ENCODE results near the gene EPS8L3. TPM values are rescaled to one million over a fixed set of nuclear protein-coding genes. Genes with fewer than 3 reads are reported as not detected.

Gene EPS8L3
- total and polyA plus RNA-seq, 2 of the 4 experiments (the other 2 are of a cell fraction), result not detected

GRCh38 chr1:109749221-109749620, 14.5 kb downstream of the EPS8L3 start:
- no peak overlapping the region for H3K27ac ChIP-seq (ENCODE audit: insufficient read depth, low read length)
- no peak overlapping the region for H3K9ac ChIP-seq (ENCODE audit: low read depth, low read length)
- H4K20me1 ChIP-seq (ENCODE audit: insufficient read depth, low read length), result no peaks in the 10 kb centered on the region
- H3K4me3 ChIP-seq (ENCODE audit: insufficient read depth, low read depth, low read length), result no peak overlapping the region
- no peak overlapping the region for H2AK5ac ChIP-seq (ENCODE audit: low read depth, low read length)
- H3K4me2 ChIP-seq (ENCODE audit: low read depth, low read length), result no peak overlapping the region
- H3K14ac ChIP-seq (replicated peaks; ENCODE audit: low read depth, low read length), result no peak overlapping the region
- no peak overlapping the region for H3K56ac ChIP-seq (ENCODE audit: extremely low read depth, insufficient read depth, low read length)
- H3K36me3 ChIP-seq (ENCODE audit: control insufficient read depth, insufficient read depth, low read length), result no peaks in the 10 kb centered on the region
- H2BK20ac ChIP-seq (ENCODE audit: low read depth, low read length), result no peak overlapping the region
- ATAC-seq (ENCODE audit: low read depth) (no peak), DNase-seq (no peak)
- intact Hi-C loops (cut with micrococcal nuclease) (no loop called here), in situ Hi-C loops (cut with MboI; ENCODE audit: low sequenced_read_pairs) (no loop called here), dilution Hi-C loops (cut with HindIII; ENCODE audit: low sequenced_read_pairs, unreplicated experiment) (no loop called here)
- H3K27me3 ChIP-seq (ENCODE audit: control insufficient read depth, insufficient read depth, low read length), result peaks cover 34% of the 10 kb centered on the region
- no peak overlapping the region for H3K18ac ChIP-seq (ENCODE audit: low read depth, low read length)
- no TSS peak for BruUV-seq (replicated peaks)
- H4K5ac ChIP-seq (ENCODE audit: low read depth, low read length), result no peak overlapping the region
- no peaks in the 10 kb centered on the region for H3K79me1 ChIP-seq (ENCODE audit: low read depth in 1 of 2, low read length in 2 of 2)
- H4K91ac ChIP-seq (ENCODE audit: insufficient read depth, low read depth, low read length), result no peak overlapping the region
- TF ChIP-seq MAZ (IDR thresholded peaks at IDR 0.05; ENCODE audit: borderline replicate concordance, low read depth, low read length) (no peak), MAFK (IDR thresholded peaks at IDR 0.05; ENCODE audit: low read depth, low read length) (no peak), FOS (IDR thresholded peaks at IDR 0.05; ENCODE audit: low read depth, low read length) (no peak), CEBPB (IDR thresholded peaks at IDR 0.05; ENCODE audit: low read depth, low read length) (no peak), RFX5 (IDR thresholded peaks at IDR 0.05; ENCODE audit: low read depth, low read length) (no peak), CTCF (conservative IDR thresholded peaks at IDR 0.05; ENCODE audit: low read depth, low read length) (no peak), SMC3 (IDR thresholded peaks at IDR 0.05; ENCODE audit: low read depth, low read length) (no peak), BHLHE40 (IDR thresholded peaks at IDR 0.05; ENCODE audit: low read depth, low read length) (no peak), RAD21 (IDR thresholded peaks at IDR 0.05; ENCODE audit: low read length) (no peak), RCOR1 (IDR thresholded peaks at IDR 0.05; ENCODE audit: insufficient replicate concordance, low read length) (no peak)
- TF ChIP-seq, protein P1, sequence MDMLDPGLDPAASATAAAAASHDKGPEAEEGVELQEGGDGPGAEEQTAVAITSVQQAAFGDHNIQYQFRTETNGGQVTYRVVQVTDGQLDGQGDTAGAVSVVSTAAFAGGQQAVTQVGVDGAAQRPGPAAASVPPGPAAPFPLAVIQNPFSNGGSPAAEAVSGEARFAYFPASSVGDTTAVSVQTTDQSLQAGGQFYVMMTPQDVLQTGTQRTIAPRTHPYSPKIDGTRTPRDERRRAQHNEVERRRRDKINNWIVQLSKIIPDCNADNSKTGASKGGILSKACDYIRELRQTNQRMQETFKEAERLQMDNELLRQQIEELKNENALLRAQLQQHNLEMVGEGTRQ (IDR thresholded peaks at IDR 0.05; ENCODE audit: low read depth, low read length), result no peak
- TF ChIP-seq, protein P2, sequence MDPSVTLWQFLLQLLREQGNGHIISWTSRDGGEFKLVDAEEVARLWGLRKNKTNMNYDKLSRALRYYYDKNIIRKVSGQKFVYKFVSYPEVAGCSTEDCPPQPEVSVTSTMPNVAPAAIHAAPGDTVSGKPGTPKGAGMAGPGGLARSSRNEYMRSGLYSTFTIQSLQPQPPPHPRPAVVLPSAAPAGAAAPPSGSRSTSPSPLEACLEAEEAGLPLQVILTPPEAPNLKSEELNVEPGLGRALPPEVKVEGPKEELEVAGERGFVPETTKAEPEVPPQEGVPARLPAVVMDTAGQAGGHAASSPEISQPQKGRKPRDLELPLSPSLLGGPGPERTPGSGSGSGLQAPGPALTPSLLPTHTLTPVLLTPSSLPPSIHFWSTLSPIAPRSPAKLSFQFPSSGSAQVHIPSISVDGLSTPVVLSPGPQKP (IDR thresholded peaks at IDR 0.05; ENCODE audit: borderline replicate concordance, low read depth, low read length), result no peak
- H3K9me3 ChIP-seq (ENCODE audit: control insufficient read depth, insufficient read depth, low read length), result peaks cover 5% of the 10 kb centered on the region
- H4K8ac ChIP-seq (ENCODE audit: low read depth in 2 of 2, low read length in 2 of 2), result no peak overlapping the region
- H3K4ac ChIP-seq (ENCODE audit: low read depth, low read length), result no peak overlapping the region
- no peak overlapping the region for H2BK5ac ChIP-seq (ENCODE audit: low read depth, low read length, poor library complexity, severe bottlenecking)
- H2BK15ac ChIP-seq (ENCODE audit: low read depth, low read length), result no peak overlapping the region
- no peak overlapping the region for H3K23ac ChIP-seq (ENCODE audit: low read depth, low read length)
- H2AFZ ChIP-seq (replicated peaks; ENCODE audit: low read length, poor library complexity), result no peak overlapping the region
- H3K4me1 ChIP-seq (ENCODE audit: control insufficient read depth, insufficient read depth, low read length), result no peaks in the 10 kb centered on the region
- no peak overlapping the region for H2BK120ac ChIP-seq (ENCODE audit: low read depth, low read length)
- CTCF ChIA-PET, result interaction anchor here (0.6 to 1.3 kb wide), 3 partner anchors 99 to 328 kb away, joined by 3 to 5 read pairs (median 3); partner anchors contain the start of gene AHCYL1
- H3K9me1 ChIP-seq (ENCODE audit: insufficient read depth, low read length), result no peaks in the 10 kb centered on the region
- POLR2A ChIA-PET (ENCODE audit: unreplicated experiment), result no interaction called here
- H2AK9ac ChIP-seq (replicated peaks; ENCODE audit: low read depth, low read length, poor library complexity), result no peak overlapping the region

All from IMR-90 (cell line).